ENCODE measurements around the gene KDM4C.
A peak's percentile ranks its signal among the peaks of the same experiment; 100 is the strongest.

GRCh38 chr9:6931913-6932312 lies 174.1 kb downstream of the KDM4C start:
- TF ChIP-seq CTCF (conservative IDR thresholded peaks at IDR 0.05; ENCODE audit: low read depth, low read length) = no peak
- no peak for TF ChIP-seq USF2 (IDR thresholded peaks at IDR 0.05; ENCODE audit: low read depth, low read length)
- no peak for TF ChIP-seq MAZ (IDR thresholded peaks at IDR 0.05; ENCODE audit: borderline replicate concordance, low read depth, low read length)
- TF ChIP-seq CHD1 (IDR thresholded peaks at IDR 0.05; ENCODE audit: low read depth, low read length) = no peak
- no peak for TF ChIP-seq POLR2A (IDR thresholded peaks at IDR 0.05; ENCODE audit: low read depth, low read length)
- TF ChIP-seq RCOR1 (IDR thresholded peaks at IDR 0.05; ENCODE audit: insufficient replicate concordance, low read length) = peak; percentile 53
- TF ChIP-seq RFX5 (IDR thresholded peaks at IDR 0.05; ENCODE audit: low read depth, low read length) = no peak
- no peak for TF ChIP-seq RAD21 (IDR thresholded peaks at IDR 0.05; ENCODE audit: low read length)
- no peak for TF ChIP-seq SMC3 (IDR thresholded peaks at IDR 0.05; ENCODE audit: low read depth, low read length)
- peak; percentile 71 for TF ChIP-seq BHLHE40 (IDR thresholded peaks at IDR 0.05; ENCODE audit: low read depth, low read length)
